GM23248 (cell line): ENCODE measurements around the gene CD300A. TPM values are rescaled to one million over a fixed set of nuclear protein-coding genes. Genes with fewer than 3 reads are reported as not detected.

Experiments
- DNase-seq: peaks from one replicate; pipeline ENCODE4 v3.0.0-alpha.2; 2015
- H2AFZ ChIP-seq: fragments of 200-600 bp; sonication (generic); 2 replicates; pipeline ENCODE4 v1.6.1; 2016; ENCODE audit warnings: antibody characterized with exemption
- H3F3A ChIP-seq: fragments of 200-600 bp; sonication (generic); 2 replicates; pipeline ENCODE4 v1.6.1; 2016; ENCODE audit warnings: mild to moderate bottlenecking, antibody characterized with exemption, mixed run types; ENCODE audit not compliant: insufficient read depth
- H3K27ac ChIP-seq: fragments of 200-600 bp; sonication (generic); 2 replicates; pipeline ENCODE4 v1.5.1; 2016; ENCODE audit warnings: mild to moderate bottlenecking
- H3K27me3 ChIP-seq: fragments of 200-600 bp; sonication (generic); replicated peaks from 2 replicates; pipeline ENCODE4 v1.6.1; 2016; ENCODE audit warnings: mild to moderate bottlenecking; ENCODE audit not compliant: insufficient read depth
- H3K36me3 ChIP-seq: fragments of 200-600 bp; sonication (generic); 2 replicates; pipeline ENCODE4 v1.6.1; 2016; ENCODE audit warnings: low read depth, mild to moderate bottlenecking
- H3K4me1 ChIP-seq: fragments of 200-600 bp; sonication (generic); 2 replicates; pipeline ENCODE4 v1.6.1; 2016; ENCODE audit warnings: mild to moderate bottlenecking; ENCODE audit not compliant: insufficient read depth
- H3K4me2 ChIP-seq: fragments of 200-600 bp; sonication (generic); one replicate; pipeline ENCODE4 v1.6.1; 2016; ENCODE audit warnings: mild to moderate bottlenecking; ENCODE audit not compliant: unreplicated experiment
- H3K4me3 ChIP-seq: fragments of 200-600 bp; sonication (generic); 2 replicates; pipeline ENCODE4 v1.5.1; 2016; ENCODE audit warnings: mild to moderate bottlenecking
- H3K79me2 ChIP-seq: fragments of 200-600 bp; sonication (generic); 2 replicates; pipeline ENCODE4 v1.6.1; 2016; ENCODE audit warnings: mild to moderate bottlenecking; ENCODE audit not compliant: insufficient read depth
- H3K9ac ChIP-seq: fragments of 200-600 bp; sonication (generic); 2 replicates; pipeline ENCODE4 v1.6.1; 2016; ENCODE audit warnings: mild to moderate bottlenecking
- H3K9me2 ChIP-seq: fragments of 200-600 bp; sonication (generic); 2 replicates; pipeline ENCODE4 v1.6.1; 2016; ENCODE audit warnings: mixed run types, mild to moderate bottlenecking, moderate library complexity; ENCODE audit not compliant: insufficient read depth
- H3K9me3 ChIP-seq: fragments of 200-600 bp; sonication (generic); one replicate; pipeline ENCODE4 v1.6.1; 2017; ENCODE audit warnings: low read depth
- H4K20me1 ChIP-seq: fragments of 200-600 bp; sonication (generic); 2 replicates; pipeline ENCODE4 v1.6.0; 2016; ENCODE audit not compliant: insufficient read depth
- EZH2 ChIP-seq: fragments of 200-600 bp; sonication (generic); IDR thresholded peaks from 2 replicates; pipeline ENCODE4 v1.6.1; 2018; ENCODE audit warnings: antibody characterized with exemption, mild to moderate bottlenecking; ENCODE audit not compliant: insufficient read depth, poor library complexity, severe bottlenecking
- EZH2phosphoT487 ChIP-seq: fragments of 200-600 bp; sonication (generic); IDR thresholded peaks from 2 replicates; pipeline ENCODE4 v1.6.1; 2018; ENCODE audit warnings: antibody characterized with exemption, moderate library complexity, mild to moderate bottlenecking, low read depth; ENCODE audit not compliant: insufficient read depth
- WGBS, 2 experiments: methylation state at CpG; one replicate each; pipeline ENCODE4 v1.1.6; 2015 to 2017; ENCODE audit warnings: low lambda C conversion rate in 2 of 2, low coverage in 1 of 2; ENCODE audit errors: missing lambda C conversion rate in 2 of 2; 5-methylcytosine and 5-hydroxymethylcytosine counted together
- in situ Hi-C: fragments of 300-500 bp; cut with MboI; formaldehyde crosslinking; loops from 2 replicates; pipeline ENCODE4 v1.15.0; 2020
- polyA plus RNA-seq: library from polyadenylated mRNA; unstranded; fragments of >200 nt; fragmentation: Nextera tagmentation; extraction: Ambion mirVana; gene quantifications from 2 replicates; pipeline ENCODE4 v1.2.1, GENCODE V29; 2016
- total RNA-seq: library from RNA; depleted of rRNA; stranded (reverse); fragments of >200 nt; shearing (Covaris generic); gene quantifications from 2 replicates; pipeline ENCODE4 v1.2.3, GENCODE V29; 2014; rRNA removed

CD300A gene
- total RNA-seq (not detected in 2 replicates), polyA plus RNA-seq (not detected in 2 replicates)

DNA sequence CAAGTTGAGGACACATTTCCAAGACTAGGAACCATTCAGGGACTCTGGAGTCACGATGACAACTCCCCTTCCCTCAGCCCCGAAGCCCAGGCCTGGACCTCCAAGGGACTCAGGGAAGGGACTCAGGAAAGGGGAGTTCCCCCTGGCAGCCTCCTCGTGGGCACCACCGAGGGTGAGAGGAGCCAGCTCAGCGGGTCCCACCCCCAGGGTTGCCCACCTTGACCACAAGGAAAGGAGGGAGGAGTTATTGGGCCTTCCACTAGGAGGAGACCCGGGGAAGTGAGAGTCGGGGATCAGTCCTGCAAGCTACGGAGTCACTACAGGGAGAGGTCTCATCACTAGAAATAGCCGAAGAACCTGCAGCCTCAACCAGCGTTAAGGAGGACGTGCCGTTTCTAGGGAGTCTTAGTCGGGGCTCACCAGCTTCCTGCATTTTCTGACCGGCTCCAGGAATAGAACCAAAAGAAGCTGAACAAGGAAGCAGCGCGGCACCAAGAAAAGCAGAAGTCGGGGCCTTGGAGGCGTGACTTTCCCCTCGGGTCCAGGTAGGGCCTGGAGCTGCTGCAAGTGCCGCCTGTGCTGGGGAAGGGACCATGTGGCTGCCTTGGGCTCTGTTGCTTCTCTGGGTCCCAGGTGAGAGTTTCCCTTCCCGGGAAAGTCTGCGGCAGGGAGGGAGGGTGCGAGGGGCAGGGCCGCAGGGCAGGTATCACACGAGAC, at the start of gene CD300A:
CD300A (plus strand) TSS at position 524 of the 717 bp plus-strand sequence; CDS start at position 594, 70 bp downstream.
- Histone ChIP-seq H3K4me1 (no peaks in the 10 kb centered on the region), H3K4me2 (no peak within 1 kb of the TSS), H3F3A (no peaks in the 10 kb centered on the region), H3K27me3 (peaks cover 4% of the 10 kb centered on the region), H3K9ac (no peak within 1 kb of the TSS), H3K4me3 (no peak within 1 kb of the TSS), H3K79me2 (no peaks in the 10 kb centered on the region), H3K9me3 (no peaks in the 10 kb centered on the region), H3K27ac (no peak within 1 kb of the TSS), H3K9me2 (no peaks in the 10 kb centered on the region), H2AFZ (no peak within 1 kb of the TSS; the same call in 1 of the 2 replicates), H3K36me3 (no peaks in the 10 kb centered on the region), H4K20me1 (no peaks in the 10 kb centered on the region)
- WGBS, 2 experiments: 15% methylated on average over 24 to 25 of the region's 25 CpGs
- no peak for DNase-seq
- in situ Hi-C loops: no loop called here
- TF ChIP-seq EZH2phosphoT487 (no peak), EZH2 (no peak)

- H2AFZ ChIP-seq: no peak overlapping the region
- H3K4me3 ChIP-seq: no peak overlapping the region
- in situ Hi-C loops: no loop called here
- no peaks in the 10 kb centered on the region for H3K27me3 ChIP-seq
- peak overlapping the region; percentile 27 for H3K4me2 ChIP-seq
- no peaks in the 10 kb centered on the region; the same call in 1 of the 2 replicates for H3F3A ChIP-seq
- H3K27ac ChIP-seq: no peak overlapping the region
- TF ChIP-seq EZH2phosphoT487 (no peak), EZH2 (no peak)
- peak; percentile 88 for DNase-seq
- WGBS, 2 experiments: 26 to 28% methylated on average over 12 of the region's 12 CpGs
- H4K20me1 ChIP-seq: no peaks in the 10 kb centered on the region
- H3K36me3 ChIP-seq: no peaks in the 10 kb centered on the region
- no peaks in the 10 kb centered on the region for H3K9me2 ChIP-seq
- H3K9ac ChIP-seq: no peak overlapping the region
- H3K79me2 ChIP-seq: no peaks in the 10 kb centered on the region
- H3K9me3 ChIP-seq: no peaks in the 10 kb centered on the region
- peaks cover 4% of the 10 kb centered on the region; the same call in 1 of the 2 replicates for H3K4me1 ChIP-seq
Observed at GRCh38 chr17:74417178-74418045, 49.0 kb upstream of the CD300A start.

- no peaks in the 10 kb centered on the region for H3K36me3 ChIP-seq
- H3K9me3 ChIP-seq: no peaks in the 10 kb centered on the region
- in situ Hi-C loops: no loop called here
- no peaks in the 10 kb centered on the region for H3K27me3 ChIP-seq
- H3K4me1 ChIP-seq: peaks cover 4% of the 10 kb centered on the region; the same call in 1 of the 2 replicates
- H3K79me2 ChIP-seq: no peaks in the 10 kb centered on the region
- no peak overlapping the region for H3K4me2 ChIP-seq
- no peak overlapping the region for H2AFZ ChIP-seq
- H4K20me1 ChIP-seq: no peaks in the 10 kb centered on the region
- no peak for DNase-seq
- no peaks in the 10 kb centered on the region for H3K9me2 ChIP-seq
- H3K9ac ChIP-seq: no peak overlapping the region
- no peaks in the 10 kb centered on the region; the same call in 1 of the 2 replicates for H3F3A ChIP-seq
- no peak overlapping the region for H3K27ac ChIP-seq
- H3K4me3 ChIP-seq: no peak overlapping the region
- no peak for TF ChIP-seq EZH2
- no peak for TF ChIP-seq EZH2phosphoT487
- 77 to 79% methylated on average over 10 of the region's 10 CpGs for WGBS, 2 experiments
Observed at GRCh38 chr17:74419928-74420411, 46.5 kb upstream of the CD300A start.

DNA sequence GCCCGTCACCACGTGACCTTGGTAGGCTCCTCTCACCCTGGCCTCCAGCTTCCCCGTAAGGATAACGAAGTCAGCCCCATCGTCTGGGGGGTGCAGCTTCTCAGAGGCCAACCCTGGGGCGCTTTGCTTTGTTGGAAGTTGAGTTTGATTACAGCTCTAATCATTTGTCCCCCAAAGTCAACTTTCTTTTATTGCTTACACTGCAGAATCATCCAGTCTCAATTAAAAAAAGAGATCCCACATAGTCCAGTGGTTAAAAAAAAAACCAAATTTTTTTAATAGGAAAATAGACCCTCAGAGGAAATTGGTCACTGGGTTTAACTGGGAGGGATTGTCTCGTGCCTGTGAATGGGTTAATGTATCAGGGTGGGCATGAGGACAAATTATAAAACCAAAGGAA, 42.3 kb upstream of the CD300A start:
- H3K9ac ChIP-seq: no peak overlapping the region
- no peak for DNase-seq

More for the DNA sequence above, 42.3 kb upstream of the CD300A start:
- Histone ChIP-seq H3K9me3 (no peaks in the 10 kb centered on the region), H3K36me3 (no peaks in the 10 kb centered on the region), H3K4me3 (no peak overlapping the region), H3K27me3 (no peaks in the 10 kb centered on the region), H2AFZ (no peak overlapping the region), H4K20me1 (no peaks in the 10 kb centered on the region), H3K9me2 (no peaks in the 10 kb centered on the region), H3K27ac (no peak overlapping the region), H3K4me1 (no peaks in the 10 kb centered on the region), H3K79me2 (no peaks in the 10 kb centered on the region), H3F3A (no peaks in the 10 kb centered on the region), H3K4me2 (no peak overlapping the region)
- 66 to 72% methylated on average over 7 of the region's 7 CpGs for WGBS, 2 experiments
- in situ Hi-C loops: no loop called here
- no peak for TF ChIP-seq EZH2phosphoT487
